Neural cell (in vitro differentiated cells): ENCODE results near the gene TLR8. TPM values are rescaled to one million over a fixed set of nuclear protein-coding genes. Genes with fewer than 3 reads are reported as not detected.
"Not testable (repeated sequence)": the region's sequence is repeated elsewhere in the genome, so short reads cannot be mapped to it uniquely, and the experiment has no call there.

Source experiments
- H2AFZ ChIP-seq: fragments of 200-600, 300-800 bp; sonication (generic), shearing (Covaris generic); 2 replicates; pipeline ENCODE4 v1.6.0; 2014; ENCODE audit warnings: low read depth, mild to moderate bottlenecking, antibody characterized with exemption, low read length, moderate library complexity
- H3F3A ChIP-seq: fragments of 200-600 bp; shearing (Covaris generic); 2 replicates; pipeline ENCODE4 v1.6.1; 2016; ENCODE audit warnings: mild to moderate bottlenecking, moderate library complexity, mixed read lengths, antibody characterized with exemption, low read length; ENCODE audit not compliant: insufficient read depth, poor library complexity, severe bottlenecking
- H3K27ac ChIP-seq: fragments of 200-600, 300-800 bp; sonication (generic), shearing (Covaris generic); 2 replicates; pipeline ENCODE4 v1.5.1; 2014; ENCODE audit warnings: mild to moderate bottlenecking, low read length, moderate library complexity
- H3K27me3 ChIP-seq: fragments of 300-800, 200-600 bp; sonication (generic), shearing (Covaris generic); 2 replicates; pipeline ENCODE4 v1.6.0; 2014; ENCODE audit warnings: mild to moderate bottlenecking, low read depth, low read length, moderate library complexity; ENCODE audit not compliant: insufficient read depth
- H3K36me3 ChIP-seq: fragments of 300-800, 200-600 bp; sonication (generic), shearing (Covaris generic); 2 replicates; pipeline ENCODE4 v1.5.1; 2014; ENCODE audit warnings: mild to moderate bottlenecking, antibody characterized with exemption, low read length, moderate library complexity; ENCODE audit not compliant: insufficient read depth
- H3K4me2 ChIP-seq: fragments of 300-800, 200-600 bp; sonication (generic), shearing (Covaris generic); 2 replicates; pipeline ENCODE4 v1.6.0; 2014; ENCODE audit warnings: mild to moderate bottlenecking, low read length
- H3K4me3 ChIP-seq: fragments of 300-800, 200-600 bp; sonication (generic), shearing (Covaris generic); 2 replicates; pipeline ENCODE4 v1.5.1; 2014; ENCODE audit warnings: mild to moderate bottlenecking, low read length, moderate library complexity
- H3K79me2 ChIP-seq: fragments of 200-600 bp; shearing (Covaris generic); replicated peaks from 2 replicates; pipeline ENCODE4 v1.6.0; 2014; ENCODE audit warnings: mild to moderate bottlenecking, low read length, moderate library complexity; ENCODE audit not compliant: insufficient read depth
- H3K9ac ChIP-seq: fragments of 300-800, 200-600 bp; sonication (generic), shearing (Covaris generic); 2 replicates; pipeline ENCODE4 v1.6.1; 2016; ENCODE audit warnings: mild to moderate bottlenecking, low read length, mixed read lengths
- H3K9me2 ChIP-seq: fragments of 200-600 bp; shearing (Covaris generic); 2 replicates; pipeline ENCODE4 v1.6.1; 2016; ENCODE audit warnings: mild to moderate bottlenecking, low read length, mixed read lengths; ENCODE audit not compliant: insufficient read depth
- H3K9me3 ChIP-seq: fragments of 200-600, 300-800 bp; sonication (generic), shearing (Covaris generic); 2 replicates; pipeline ENCODE4 v1.6.1; 2016; ENCODE audit warnings: mild to moderate bottlenecking, mixed run types, low read length, moderate library complexity, mixed read lengths
- H4K20me1 ChIP-seq: fragments of 200-600 bp; shearing (Covaris generic); 2 replicates; pipeline ENCODE4 v1.6.1; 2016; ENCODE audit warnings: mild to moderate bottlenecking, mixed run types; ENCODE audit not compliant: insufficient read depth
- EP300 ChIP-seq: fragments of 450-650 bp; conservative IDR thresholded peaks from 2 replicates; pipeline ENCODE4 v1.6.1; 2014; ENCODE audit warnings: antibody characterized with exemption, mild to moderate bottlenecking, moderate library complexity; ENCODE audit not compliant: poor library complexity, severe bottlenecking
- EZH2 ChIP-seq: fragments of 200-600, 300-800 bp; shearing (Covaris generic), sonication (generic); IDR thresholded peaks from 2 replicates; pipeline ENCODE4 v1.6.1; 2014; ENCODE audit warnings: antibody characterized with exemption, low read length, borderline replicate concordance, mild to moderate bottlenecking; ENCODE audit not compliant: insufficient read depth, poor library complexity, severe bottlenecking
- MXI1 ChIP-seq: fragments of 450-650 bp; conservative IDR thresholded peaks from 2 replicates; pipeline ENCODE4 v1.6.1; 2014; ENCODE audit warnings: antibody characterized with exemption, mild to moderate bottlenecking; ENCODE audit not compliant: poor library complexity, severe bottlenecking
- POLR2AphosphoS5 ChIP-seq: IDR thresholded peaks from 2 replicates; pipeline ENCODE4 v1.6.1; 2012
- RAD21 ChIP-seq: fragments of 450-650 bp; conservative IDR thresholded peaks from 2 replicates; pipeline ENCODE4 v1.6.1; 2014; ENCODE audit warnings: antibody characterized with exemption, mild to moderate bottlenecking, moderate library complexity
- SMC3 ChIP-seq: fragments of 450-650 bp; conservative IDR thresholded peaks from 2 replicates; pipeline ENCODE4 v1.6.1; 2014; ENCODE audit warnings: antibody characterized with exemption, mild to moderate bottlenecking, moderate library complexity; ENCODE audit not compliant: poor library complexity
- TAF1 ChIP-seq: IDR thresholded peaks from 2 replicates; pipeline ENCODE4 v1.6.1; 2012; ENCODE audit warnings: low read depth
- polyA plus RNA-seq: library from polyadenylated mRNA; depleted of rRNA; stranded (reverse); fragments of >200 nt; gene quantifications from 2 replicates; pipeline ENCODE4 v1.2.3, GENCODE V29; 2014
- TF ChIP-seq, protein P1 (sequence below): fragments of 450-650 bp; IDR thresholded peaks from 2 replicates; pipeline ENCODE4 v1.5.1; 2014; ENCODE audit warnings: antibody characterized with exemption, mild to moderate bottlenecking, moderate library complexity; ENCODE audit not compliant: poor library complexity, severe bottlenecking
- TF ChIP-seq, protein P2 (sequence below): IDR thresholded peaks from 2 replicates; pipeline ENCODE4 v1.6.1; 2012; ENCODE audit warnings: borderline replicate concordance

Gene TLR8
- polyA plus RNA-seq, 1 donor from 2014 or later, result not detected

DNA sequence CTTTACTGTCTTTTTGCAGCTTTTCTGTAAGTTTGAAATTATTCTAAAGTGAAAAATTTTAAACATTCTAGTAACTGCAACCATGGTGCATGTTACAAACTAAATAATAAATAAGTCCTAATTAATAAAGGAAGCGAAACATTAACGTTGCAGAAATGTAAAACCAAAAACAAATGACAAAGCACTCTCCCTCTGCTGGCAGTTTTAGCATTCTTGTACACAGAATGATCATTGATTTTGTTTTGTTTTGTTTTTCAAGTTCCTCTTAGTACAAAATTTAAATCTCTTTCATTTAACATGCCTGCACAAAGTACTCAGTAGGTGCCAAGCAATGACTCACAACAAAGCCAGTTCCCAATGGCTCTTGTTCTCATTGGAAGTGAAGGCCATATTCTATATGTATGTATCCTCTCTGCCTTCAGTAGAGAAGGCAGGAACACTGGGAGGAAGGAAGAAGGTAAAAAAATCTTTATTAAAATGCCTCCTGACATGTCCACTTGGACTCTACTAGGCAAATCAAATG is 54.8 kb downstream of the TLR8 start:
- Histone ChIP-seq H3K36me3 (no peaks in the 10 kb centered on the region), H3K27me3 (no peaks in the 10 kb centered on the region), H3K9ac (no peak overlapping the region), H3K9me2 (no peaks in the 10 kb centered on the region), H3K4me2 (no peak overlapping the region), H3K79me2 (no peaks in the 10 kb centered on the region), H3K9me3 (no peaks in the 10 kb centered on the region), H2AFZ (no peak overlapping the region), H4K20me1 (no peaks in the 10 kb centered on the region), H3K27ac (no peak overlapping the region), H3K4me3 (no peak overlapping the region), H3F3A (no peaks in the 10 kb centered on the region)
- no peak for TF ChIP-seq TAF1
- TF ChIP-seq RAD21, result no peak
- TF ChIP-seq SMC3, result no peak

DNA sequence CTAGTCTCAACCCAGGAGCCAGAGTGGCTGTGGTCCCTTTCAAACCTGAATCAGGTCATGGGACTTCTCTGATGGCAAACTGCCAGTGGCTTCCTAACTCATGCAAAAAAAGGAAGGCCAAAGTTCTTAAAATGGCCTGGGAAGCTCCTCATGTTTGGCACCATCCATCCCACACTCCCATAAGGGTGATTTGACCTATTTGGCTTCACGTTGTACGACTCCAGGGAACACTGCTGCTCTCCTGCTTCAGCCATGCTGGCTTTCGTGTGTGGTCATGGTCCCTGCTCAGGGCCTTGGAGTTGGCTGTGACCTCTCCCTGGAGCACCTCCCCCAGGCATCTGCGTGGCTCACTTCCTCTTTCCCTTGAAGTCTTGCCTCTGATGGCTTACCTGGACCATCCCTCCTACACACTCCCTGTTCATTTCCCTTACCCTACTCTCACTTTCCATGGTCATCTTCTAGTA is 55.7 kb downstream of the TLR8 start:
- no peak overlapping the region for H3K9ac ChIP-seq
- no peak overlapping the region for H2AFZ ChIP-seq
- H3K9me2 ChIP-seq, result no peaks in the 10 kb centered on the region
- H3K9me3 ChIP-seq, result no peaks in the 10 kb centered on the region
- H3K4me3 ChIP-seq, result no peak overlapping the region
- H3K27ac ChIP-seq, result no peak overlapping the region
- H3K79me2 ChIP-seq, result no peaks in the 10 kb centered on the region
- no peaks in the 10 kb centered on the region for H3K36me3 ChIP-seq
- no peaks in the 10 kb centered on the region for H3F3A ChIP-seq
- TF ChIP-seq RAD21 (no peak), EP300 (no peak), TAF1 (no peak), POLR2AphosphoS5 (no peak), EZH2 (no peak), MXI1 (no peak), SMC3 (no peak)
- TF ChIP-seq, protein P1, sequence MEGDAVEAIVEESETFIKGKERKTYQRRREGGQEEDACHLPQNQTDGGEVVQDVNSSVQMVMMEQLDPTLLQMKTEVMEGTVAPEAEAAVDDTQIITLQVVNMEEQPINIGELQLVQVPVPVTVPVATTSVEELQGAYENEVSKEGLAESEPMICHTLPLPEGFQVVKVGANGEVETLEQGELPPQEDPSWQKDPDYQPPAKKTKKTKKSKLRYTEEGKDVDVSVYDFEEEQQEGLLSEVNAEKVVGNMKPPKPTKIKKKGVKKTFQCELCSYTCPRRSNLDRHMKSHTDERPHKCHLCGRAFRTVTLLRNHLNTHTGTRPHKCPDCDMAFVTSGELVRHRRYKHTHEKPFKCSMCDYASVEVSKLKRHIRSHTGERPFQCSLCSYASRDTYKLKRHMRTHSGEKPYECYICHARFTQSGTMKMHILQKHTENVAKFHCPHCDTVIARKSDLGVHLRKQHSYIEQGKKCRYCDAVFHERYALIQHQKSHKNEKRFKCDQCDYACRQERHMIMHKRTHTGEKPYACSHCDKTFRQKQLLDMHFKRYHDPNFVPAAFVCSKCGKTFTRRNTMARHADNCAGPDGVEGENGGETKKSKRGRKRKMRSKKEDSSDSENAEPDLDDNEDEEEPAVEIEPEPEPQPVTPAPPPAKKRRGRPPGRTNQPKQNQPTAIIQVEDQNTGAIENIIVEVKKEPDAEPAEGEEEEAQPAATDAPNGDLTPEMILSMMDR, result no peak
- TF ChIP-seq, protein P2, sequence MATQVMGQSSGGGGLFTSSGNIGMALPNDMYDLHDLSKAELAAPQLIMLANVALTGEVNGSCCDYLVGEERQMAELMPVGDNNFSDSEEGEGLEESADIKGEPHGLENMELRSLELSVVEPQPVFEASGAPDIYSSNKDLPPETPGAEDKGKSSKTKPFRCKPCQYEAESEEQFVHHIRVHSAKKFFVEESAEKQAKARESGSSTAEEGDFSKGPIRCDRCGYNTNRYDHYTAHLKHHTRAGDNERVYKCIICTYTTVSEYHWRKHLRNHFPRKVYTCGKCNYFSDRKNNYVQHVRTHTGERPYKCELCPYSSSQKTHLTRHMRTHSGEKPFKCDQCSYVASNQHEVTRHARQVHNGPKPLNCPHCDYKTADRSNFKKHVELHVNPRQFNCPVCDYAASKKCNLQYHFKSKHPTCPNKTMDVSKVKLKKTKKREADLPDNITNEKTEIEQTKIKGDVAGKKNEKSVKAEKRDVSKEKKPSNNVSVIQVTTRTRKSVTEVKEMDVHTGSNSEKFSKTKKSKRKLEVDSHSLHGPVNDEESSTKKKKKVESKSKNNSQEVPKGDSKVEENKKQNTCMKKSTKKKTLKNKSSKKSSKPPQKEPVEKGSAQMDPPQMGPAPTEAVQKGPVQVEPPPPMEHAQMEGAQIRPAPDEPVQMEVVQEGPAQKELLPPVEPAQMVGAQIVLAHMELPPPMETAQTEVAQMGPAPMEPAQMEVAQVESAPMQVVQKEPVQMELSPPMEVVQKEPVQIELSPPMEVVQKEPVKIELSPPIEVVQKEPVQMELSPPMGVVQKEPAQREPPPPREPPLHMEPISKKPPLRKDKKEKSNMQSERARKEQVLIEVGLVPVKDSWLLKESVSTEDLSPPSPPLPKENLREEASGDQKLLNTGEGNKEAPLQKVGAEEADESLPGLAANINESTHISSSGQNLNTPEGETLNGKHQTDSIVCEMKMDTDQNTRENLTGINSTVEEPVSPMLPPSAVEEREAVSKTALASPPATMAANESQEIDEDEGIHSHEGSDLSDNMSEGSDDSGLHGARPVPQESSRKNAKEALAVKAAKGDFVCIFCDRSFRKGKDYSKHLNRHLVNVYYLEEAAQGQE, result no peak
- H4K20me1 ChIP-seq, result no peaks in the 10 kb centered on the region
- H3K4me2 ChIP-seq, result no peak overlapping the region
- H3K27me3 ChIP-seq, result no peaks in the 10 kb centered on the region

DNA sequence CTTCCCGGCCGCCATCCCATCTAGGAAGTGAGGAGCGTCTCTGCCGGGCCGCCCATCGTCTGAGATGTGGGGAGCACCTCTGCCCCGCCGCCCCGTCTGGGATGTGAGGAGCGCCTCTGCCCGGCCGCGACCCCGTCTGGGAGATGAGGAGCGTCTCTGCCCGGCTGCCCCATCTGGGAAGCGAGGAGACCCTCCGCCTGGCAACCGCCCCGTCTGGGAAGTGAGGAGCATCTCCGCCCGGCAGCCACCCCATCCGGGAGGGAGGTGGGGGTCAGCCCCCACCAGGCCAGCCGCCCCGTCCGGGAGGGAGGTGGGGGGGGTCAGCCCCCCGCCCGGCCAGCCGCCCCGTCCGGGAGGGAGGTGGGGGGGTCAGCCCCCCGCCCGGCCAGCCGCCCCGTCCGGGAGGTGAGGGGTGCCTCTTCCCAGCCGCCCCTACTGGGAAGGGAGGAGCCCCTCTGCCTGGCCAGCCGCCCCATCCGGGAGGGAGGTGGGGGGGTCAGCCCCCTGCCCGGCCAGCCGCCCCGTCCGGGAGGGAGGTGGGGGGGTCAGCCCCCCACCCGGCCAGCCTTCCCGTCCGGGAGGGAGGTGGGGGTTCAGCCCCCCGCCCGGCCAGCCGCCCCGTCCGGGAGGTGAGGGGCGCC is 56.9 kb downstream of the TLR8 start:
- H3K79me2 ChIP-seq, H3K4me3 ChIP-seq: not testable (repeated sequence)

More for the DNA sequence above, 56.9 kb downstream of the TLR8 start:
- not testable (repeated sequence) for H3F3A ChIP-seq, H3K27me3 ChIP-seq, H3K27ac ChIP-seq, H3K9me3 ChIP-seq, H3K9ac ChIP-seq, H3K36me3 ChIP-seq, H2AFZ ChIP-seq, H4K20me1 ChIP-seq, H3K4me2 ChIP-seq, H3K9me2 ChIP-seq
